NCI-H748 (cell line): Measurements from ENCODE around the gene ZNF664.

ENCODE experiments used
- DNase-seq: peaks from one replicate; lab custom pipeline; 2025; ENCODE audit not compliant: unreplicated experiment; lab: John Stamatoyannopoulos, UW

Gene ZNF664

GRCh38 chr12:123972457-123973401 lies at the start of gene ZNF664, which contains the start of gene CCDC92:
ZNF664 (plus strand) TSS chr12:123973215; CDS start chr12:124012145, 38,930 bp downstream.
CCDC92 (minus strand) TSS chr12:123972831; CDS start chr12:123944305, 28,526 bp downstream.
- DNase-seq: peak; percentile 97

DNA sequence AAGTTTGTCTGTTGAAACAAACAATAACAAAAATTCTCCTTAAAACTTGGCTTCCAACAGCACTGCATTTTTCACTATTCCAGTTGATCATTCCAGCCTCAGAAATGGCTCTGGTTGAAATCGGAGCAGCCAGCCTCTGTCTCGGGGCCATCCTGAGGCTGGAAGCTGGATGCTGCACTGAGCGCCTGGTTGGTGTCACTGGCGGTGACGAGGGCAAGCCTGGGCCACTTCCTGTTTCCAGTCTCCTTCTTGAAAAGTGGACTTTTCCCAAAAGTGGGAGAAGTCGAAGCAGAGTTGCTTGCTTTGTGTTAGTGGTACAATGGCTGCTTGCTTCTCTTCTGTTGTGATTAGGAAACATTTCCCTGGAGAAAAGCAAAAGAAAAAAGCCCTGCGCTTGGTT lies 49.1 kb upstream of the ZNF664 start:
- DNase-seq: no peak

DNA sequence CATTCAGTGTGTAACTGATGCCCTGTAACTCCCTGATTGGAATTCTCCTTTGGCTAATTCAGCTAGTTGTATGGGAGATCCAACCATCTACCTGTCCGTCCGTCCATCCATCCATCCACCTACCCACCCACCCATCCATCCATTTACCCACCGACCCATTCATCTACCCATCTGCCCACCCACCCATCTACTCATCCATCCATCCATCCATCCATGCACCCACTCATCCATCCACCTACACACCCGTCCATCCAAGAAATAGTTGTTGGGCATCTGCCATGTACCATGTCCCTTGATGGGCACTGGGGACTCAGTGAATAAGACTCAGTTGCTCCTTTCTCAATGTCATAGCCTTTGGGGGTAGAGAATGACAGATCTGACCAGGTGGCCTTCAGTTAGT lies 48.5 kb upstream of the ZNF664 start:
- DNase-seq: no peak

DNA sequence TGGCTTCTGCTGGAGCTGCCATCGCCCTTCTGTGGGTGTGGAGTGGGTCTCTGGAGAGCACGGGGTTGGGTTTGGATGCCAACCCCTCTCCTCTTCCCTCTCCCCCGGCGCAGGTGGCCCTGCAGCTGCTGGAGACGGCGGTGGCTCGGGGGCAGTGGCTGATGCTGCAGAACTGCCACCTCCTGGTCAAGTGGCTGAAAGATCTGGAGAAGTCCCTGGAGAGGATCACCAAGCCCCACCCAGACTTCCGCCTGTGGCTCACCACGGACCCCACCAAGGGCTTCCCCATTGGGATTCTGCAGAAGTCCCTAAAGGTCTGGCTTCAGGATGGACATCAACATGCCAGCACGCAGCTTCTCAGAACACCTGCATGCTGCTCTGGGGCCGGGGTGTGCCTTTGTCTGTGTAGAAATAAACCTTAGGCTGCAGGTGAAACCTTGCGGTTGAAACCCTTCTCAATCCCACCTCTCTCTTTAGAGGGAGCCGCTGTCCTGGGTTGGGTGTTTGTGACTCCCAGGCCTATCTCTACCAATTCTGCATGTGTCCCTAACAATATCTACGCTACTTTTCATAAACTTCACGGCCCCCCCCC lies 44.6 kb upstream of the ZNF664 start:
- DNase-seq: peak; percentile 28

GRCh38 chr12:123928897-123929296 lies 44.1 kb upstream of the ZNF664 start:
- DNase-seq: no peak

DNA sequence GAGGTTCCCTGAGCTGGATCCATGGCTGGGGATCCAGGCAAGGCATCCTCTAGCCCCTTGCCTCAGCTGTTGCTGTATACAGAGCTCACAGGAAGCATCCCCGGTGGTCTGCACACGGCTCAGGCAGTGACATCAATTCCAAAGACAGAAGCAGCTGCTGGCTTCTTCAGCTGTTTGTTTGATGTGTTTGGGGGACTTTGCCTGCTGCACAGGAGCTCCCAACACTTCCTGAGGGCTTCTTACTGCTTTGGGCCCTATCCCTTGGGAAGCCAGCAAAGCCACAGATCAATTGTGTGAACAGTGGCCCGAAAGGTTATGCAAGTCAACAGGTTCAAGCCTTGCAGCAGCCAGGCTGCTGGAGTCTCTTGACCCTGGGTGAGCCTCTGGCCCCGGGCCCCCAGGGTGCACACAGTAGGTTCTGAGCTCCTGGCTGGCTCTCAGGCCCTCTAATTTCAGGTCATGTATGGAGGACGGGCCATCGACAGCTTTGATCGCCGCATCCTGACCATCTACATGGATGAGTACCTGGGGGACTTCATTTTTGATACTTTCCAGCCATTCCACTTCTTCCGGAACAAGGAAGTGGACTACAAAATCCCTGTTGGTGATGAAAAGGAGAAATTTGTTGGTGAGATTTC lies 43.0 kb upstream of the ZNF664 start:
- no peak for DNase-seq

DNA sequence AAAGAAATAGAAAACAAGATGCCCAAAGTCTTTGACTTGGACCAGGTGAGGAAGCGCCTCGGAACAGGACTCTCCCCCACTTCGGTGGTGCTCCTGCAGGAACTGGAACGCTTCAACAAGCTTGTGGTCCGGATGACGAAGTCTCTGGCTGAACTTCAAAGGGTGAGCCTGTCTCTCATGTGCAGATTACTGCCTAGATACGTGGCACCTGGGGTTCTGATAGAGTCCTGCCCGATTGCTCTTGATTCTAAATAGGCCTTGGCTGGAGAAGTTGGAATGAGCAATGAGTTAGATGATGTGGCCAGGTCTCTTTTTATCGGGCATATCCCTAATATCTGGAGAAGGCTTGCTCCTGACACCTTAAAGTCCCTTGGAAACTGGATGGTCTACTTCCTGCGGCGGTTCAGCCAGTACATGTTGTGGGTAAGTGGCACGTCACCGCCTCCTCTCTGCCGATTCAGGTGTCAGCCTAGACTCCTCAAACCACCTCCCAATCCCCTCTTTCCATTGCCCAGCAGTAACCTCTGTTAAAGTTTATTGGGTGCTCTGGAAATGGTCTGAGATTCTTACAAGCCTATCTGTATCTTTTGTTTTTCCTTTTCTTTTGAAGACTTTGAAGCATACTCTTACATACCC lies 41.2 kb upstream of the ZNF664 start:
- no peak for DNase-seq

DNA sequence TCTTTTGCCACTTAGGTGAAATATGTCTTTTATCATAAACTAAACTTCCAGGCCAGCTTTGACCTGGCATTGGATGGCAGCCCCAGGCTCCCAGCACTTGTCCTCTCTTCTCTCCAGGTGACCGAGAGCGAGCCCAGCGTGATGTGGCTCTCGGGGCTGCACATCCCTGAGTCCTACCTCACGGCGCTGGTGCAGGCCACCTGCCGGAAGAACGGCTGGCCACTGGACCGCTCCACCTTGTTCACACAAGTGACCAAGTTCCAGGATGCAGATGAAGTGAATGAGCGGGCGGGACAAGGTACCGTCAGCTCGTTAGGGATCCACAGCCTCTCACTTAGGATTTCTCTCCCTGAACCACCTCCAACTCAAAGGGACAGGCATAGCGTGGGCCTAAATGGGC lies 39.8 kb upstream of the ZNF664 start:
- no peak for DNase-seq

DNA sequence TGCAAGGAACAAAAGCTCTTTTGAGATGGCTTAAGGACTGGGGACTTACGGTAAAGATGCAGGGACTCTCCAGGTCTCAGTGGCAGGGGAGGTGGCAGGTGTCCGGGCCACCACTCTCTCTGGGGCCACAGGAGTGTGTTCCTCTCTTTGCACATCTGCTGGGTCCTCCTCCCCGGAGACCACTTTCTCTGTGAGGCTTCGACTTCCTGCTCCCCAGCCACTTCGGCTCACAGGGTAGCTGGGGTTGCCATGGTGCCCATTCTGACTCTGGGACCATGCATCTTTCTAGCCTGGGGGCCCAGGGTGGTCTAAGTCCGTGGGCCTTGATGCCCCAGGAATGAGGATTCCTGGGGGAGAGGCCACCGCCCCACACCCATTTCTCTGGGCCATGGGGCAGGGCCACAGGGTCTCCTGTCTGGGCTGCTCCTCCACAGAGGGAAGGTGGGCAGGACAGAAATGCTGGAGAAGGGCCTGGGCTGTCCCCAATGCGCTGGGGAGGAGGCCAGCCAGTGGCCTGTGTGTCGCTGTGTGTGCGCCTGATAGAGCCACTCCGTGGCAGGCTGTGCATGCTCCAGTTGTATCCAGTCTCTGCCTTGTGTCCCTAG lies 38.9 kb upstream of the ZNF664 start:
- DNase-seq: no peak

DNA sequence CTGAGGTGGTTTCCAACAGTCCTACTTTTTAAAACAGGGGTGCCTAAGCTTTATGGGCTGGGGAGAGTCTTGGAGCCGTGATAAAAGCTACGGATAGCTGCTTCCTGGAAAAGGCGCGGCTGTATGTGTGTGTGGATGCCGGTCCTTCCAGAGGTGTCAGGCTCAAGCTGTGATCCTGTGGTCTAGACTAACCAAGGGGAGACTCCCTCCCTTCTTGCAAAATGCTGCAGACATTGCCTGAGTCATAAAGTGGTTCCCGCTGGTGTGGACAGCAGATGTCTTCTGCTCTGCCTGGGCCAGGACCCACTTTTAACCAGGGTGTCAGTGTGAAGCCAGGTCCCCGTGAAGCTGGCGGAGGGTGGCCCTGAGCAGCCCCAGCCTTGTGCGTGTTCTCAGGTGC lies 38.2 kb upstream of the ZNF664 start:
- DNase-seq: no peak

- DNase-seq: no peak
These were observed 37.1 kb upstream of the ZNF664 start for GRCh38 chr12:123935956-123936355.

GRCh38 chr12:123936471-123936870 lies 36.5 kb upstream of the ZNF664 start:
- DNase-seq: no peak

DNA sequence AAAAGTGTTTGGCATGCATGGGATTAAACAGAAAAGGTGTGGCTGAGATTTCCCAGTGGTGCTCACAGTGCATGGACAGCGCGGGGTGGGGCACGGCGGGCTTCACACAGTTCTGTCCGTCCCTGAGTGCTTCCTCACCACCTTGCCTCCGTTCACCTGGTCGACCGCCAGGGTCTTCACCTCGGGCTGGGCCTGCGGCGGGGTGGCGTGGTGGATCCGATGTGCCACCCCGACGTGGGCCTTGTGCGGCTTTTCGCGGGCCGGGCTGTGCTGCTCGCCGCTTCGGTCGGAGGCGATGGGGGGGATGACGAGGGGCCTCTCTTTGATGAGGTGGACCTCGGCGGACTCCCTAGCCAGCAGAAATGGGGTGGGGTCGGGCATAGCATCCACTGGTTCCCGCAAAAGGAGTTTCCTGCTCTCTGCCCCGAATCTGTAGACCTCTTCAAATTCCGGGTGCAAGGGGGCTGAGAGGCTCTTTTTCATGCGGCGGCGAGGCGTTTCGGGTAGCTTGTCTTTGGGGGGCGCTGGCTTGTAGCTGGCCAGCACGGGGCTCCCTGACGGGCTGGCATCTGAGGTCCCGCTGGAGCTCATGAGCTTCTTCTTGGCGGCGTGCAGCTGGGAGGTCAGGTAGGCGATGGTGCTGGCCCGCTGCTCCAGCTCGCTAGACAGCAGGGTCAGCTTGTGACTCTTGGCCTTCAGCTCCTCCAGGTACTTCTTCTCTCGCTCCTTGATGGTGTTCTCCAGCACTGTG lies 35.9 kb upstream of the ZNF664 start:
- DNase-seq: no peak

DNA sequence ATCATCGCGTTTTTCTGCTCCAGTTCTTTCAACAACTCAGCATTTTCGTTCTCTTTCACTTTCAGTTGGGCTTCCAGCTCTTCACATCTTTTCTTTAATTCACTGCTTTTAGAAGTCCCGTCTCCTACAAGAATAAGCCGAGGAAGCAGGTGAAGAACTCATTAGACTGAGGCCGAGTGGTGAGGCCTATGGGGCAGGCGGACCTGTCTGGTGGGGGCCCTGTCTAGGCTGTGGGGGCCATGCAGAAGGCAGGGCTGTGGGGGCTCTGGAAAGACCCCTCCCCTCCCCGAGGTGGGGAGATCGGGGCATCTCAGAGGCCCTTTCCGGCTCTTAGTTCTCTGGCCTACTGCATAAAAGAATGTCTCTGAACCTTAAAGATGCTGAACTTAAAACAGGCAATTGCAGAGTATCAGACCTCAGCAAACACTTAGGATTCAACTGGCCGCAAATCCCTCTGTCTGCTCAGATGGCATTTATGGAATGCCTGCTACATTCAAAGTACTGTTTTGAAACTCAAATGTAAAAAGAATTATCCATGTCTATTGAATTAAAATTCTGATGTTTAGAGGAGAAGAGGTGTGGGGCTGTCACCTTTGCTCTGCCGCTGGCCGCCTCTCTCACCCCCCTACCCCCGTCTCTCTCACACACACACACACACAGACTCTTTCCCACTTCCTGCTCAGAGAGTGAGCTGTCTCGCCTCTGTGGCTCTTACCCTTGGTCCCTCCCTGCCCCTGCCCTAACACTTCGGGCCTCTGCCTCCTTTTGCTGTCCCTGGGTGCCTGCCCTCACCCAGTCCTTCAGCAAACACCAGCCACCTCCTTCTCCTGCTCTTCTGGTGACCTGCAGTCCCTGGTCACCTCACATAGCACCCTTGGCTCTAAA lies 35.1 kb upstream of the ZNF664 start:
- DNase-seq: no peak

- no peak for DNase-seq
These were observed 34.1 kb upstream of the ZNF664 start for GRCh38 chr12:123938679-123939480.

DNA sequence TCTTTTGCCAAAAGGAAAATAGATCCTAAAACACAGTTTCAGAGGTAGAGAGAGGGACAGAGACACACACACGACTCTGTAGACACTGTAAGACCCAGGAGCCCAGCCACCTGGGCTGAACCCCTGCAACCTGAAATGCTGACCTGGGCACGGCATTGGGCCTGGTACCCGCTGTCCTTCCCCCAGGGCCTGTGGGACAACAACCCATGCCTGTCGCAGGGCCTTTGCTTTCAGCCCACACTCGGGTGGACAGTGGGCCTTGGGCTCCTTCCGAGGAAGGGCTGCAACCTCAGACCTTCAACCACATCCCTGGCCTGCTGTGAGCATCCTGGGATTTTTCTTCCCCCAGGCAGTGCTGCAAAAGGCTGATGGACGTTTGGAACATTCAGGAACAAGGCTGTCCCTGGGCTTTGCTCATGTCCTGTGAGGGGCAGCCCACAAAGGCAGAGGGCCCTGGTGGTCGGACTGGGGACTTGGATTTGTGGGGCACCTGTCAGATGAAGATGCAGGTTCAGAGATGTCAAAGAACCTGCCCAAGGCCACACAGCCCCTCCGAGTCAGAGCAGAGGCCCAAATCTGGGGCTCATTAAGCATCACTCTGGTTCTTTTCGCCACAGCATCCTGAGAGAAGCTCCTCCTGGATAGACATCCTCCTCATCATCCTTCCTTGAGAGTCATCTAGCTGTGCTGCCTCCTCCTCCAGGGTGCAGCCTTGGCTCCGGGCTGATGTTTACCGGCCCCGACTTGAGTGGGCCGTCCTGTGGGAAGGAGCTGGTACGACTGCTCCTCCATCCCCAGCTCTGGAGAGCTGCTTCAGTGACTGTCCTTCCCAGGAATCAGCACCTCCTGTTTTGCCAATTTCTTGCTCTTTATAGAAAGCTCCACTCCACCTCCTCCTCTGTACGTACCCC lies 33.0 kb upstream of the ZNF664 start:
- DNase-seq: no peak

GRCh38 chr12:123940627-123940966 lies 32.4 kb upstream of the ZNF664 start:
- no peak for DNase-seq

GRCh38 chr12:123941000-123941399 lies 32.0 kb upstream of the ZNF664 start:
- DNase-seq: no peak
